HCT116 (cell line): ENCODE measurements around the gene ASB1. TPM values are rescaled to one million over a fixed set of nuclear protein-coding genes. Genes with fewer than 3 reads are reported as not detected.

Source experiments
- ATAC-seq: fragments of 200-7000 bp; cut with Tn5 transposase; 2 replicates; pipeline ENCODE4 v1.9.1; 2020; ENCODE audit warnings: mild to moderate bottlenecking, moderate library complexity
- BruUV-seq: library from RNA; stranded (reverse); fragments of 400-500 nt; replicated peaks from 2 replicates; lab custom pipeline; 2021; lab: Mats Ljungman, UMichigan
- CTCF ChIA-PET: fragments of 300-600 bp; sonication (Branson Sonifier 250); formaldehyde crosslinking; loops from one replicate; lab custom pipeline; 2021; ENCODE audit warnings: antibody characterized with exemption; lab: Charles Lee
- POLR2A ChIA-PET: fragments of 300-600, 350-600 bp; sonication (Branson Sonifier 250); formaldehyde crosslinking; loops from one replicate; lab custom pipeline; 2021; ENCODE audit warnings: antibody characterized with exemption; lab: Charles Lee
- RAD21 ChIA-PET, 2 experiments: fragments of 300-600 bp; sonication (Branson Sonifier 250); formaldehyde crosslinking; loops; one replicate each; lab custom pipeline; 2023; ENCODE audit warnings: low total read pairs in 2 of 2; ENCODE audit not compliant: uncharacterized antibody in 2 of 2, unreplicated experiment in 2 of 2, low non-redundant PET in 1 of 2; lab: Charles Lee
- DNase-seq: peaks from one replicate; pipeline ENCODE4 v3.0.0-alpha.2; 2010; ENCODE audit warnings: low read depth, low spot score
- H2AFZ ChIP-seq: fragments of 200-600 bp; shearing (Covaris generic), sonication (generic); 2 replicates; pipeline ENCODE4 v1.6.1; 2017; ENCODE audit warnings: low read depth, mixed run types, mixed read lengths, antibody characterized with exemption, low read length; ENCODE audit not compliant: poor library complexity, severe bottlenecking
- H3K27ac ChIP-seq: 2 replicates; pipeline ENCODE4 v1.5.1; 2012; ENCODE audit warnings: low read depth, low read length
- H3K27me3 ChIP-seq: fragments of 200-600 bp; sonication (generic); 2 replicates; pipeline ENCODE4 v1.6.1; 2016; ENCODE audit warnings: mixed run types, low read length, mixed read lengths; ENCODE audit not compliant: insufficient read depth
- H3K36me3 ChIP-seq, 2 experiments: fragments of 200-500 bp in 1 of 2; fragments of 200-600 bp in 1 of 2; sonication (Bioruptor generic) in 1 of 2; sonication (generic) in 1 of 2; 2 replicates each; pipeline versions ENCODE4 v1.5.1 to v1.6.1; 2014 to 2016; ENCODE audit warnings: low read length in 2 of 2, inconsistent platforms in 1 of 2, mixed read lengths in 1 of 2, mixed run types in 1 of 2; ENCODE audit not compliant: insufficient read depth in 2 of 2, control insufficient read depth in 1 of 2
- H3K4me1 ChIP-seq, 2 experiments: fragments of 200-600 bp in 1 of 2; sonication (generic) in 1 of 2; 2 replicates each; pipeline versions ENCODE4 v1.5.1 to v1.6.1; 2012 to 2017; ENCODE audit warnings: low read length in 2 of 2, inconsistent platforms in 1 of 2, mild to moderate bottlenecking in 1 of 2, mixed read lengths in 1 of 2, mixed run types in 1 of 2, moderate library complexity in 1 of 2; ENCODE audit not compliant: insufficient read depth in 2 of 2, control insufficient read depth in 1 of 2
- H3K4me2 ChIP-seq: fragments of 200-600 bp; sonication (generic); 2 replicates; pipeline ENCODE4 v1.6.1; 2017; ENCODE audit warnings: mixed run types, low read length, mixed read lengths
- H3K4me3 ChIP-seq, 2 experiments: fragments of 200-600 bp in 1 of 2; sonication (generic) in 1 of 2; replicated peaks in 1 of 2; 2 replicates each; pipeline ENCODE4 v1.5.1; 2011 to 2016; ENCODE audit warnings: low read length in 2 of 2, control low read depth in 1 of 2, low read depth in 1 of 2, mild to moderate bottlenecking in 1 of 2, mixed read lengths in 1 of 2, mixed run types in 1 of 2
- H3K79me2 ChIP-seq: fragments of 200-600 bp; sonication (generic); 2 replicates; pipeline ENCODE4 v1.6.1; 2017; ENCODE audit warnings: mild to moderate bottlenecking, mixed run types, low read length, moderate library complexity, mixed read lengths; ENCODE audit not compliant: insufficient read depth
- H3K9ac ChIP-seq: fragments of 200-600 bp; sonication (generic); 2 replicates; pipeline ENCODE4 v1.6.1; 2016; ENCODE audit warnings: low read length, mixed read lengths
- H3K9me2 ChIP-seq: fragments of 200-600 bp; sonication (generic), shearing (Covaris generic); 2 replicates; pipeline ENCODE4 v1.6.1; 2017; ENCODE audit warnings: mixed run types, mild to moderate bottlenecking, moderate library complexity; ENCODE audit not compliant: insufficient read depth
- H3K9me3 ChIP-seq, 2 experiments: fragments of 200-500 bp in 1 of 2; fragments of 200-600 bp in 1 of 2; sonication (Bioruptor generic) in 1 of 2; sonication (generic) in 1 of 2; 2 replicates each; pipeline ENCODE4 v1.6.1; 2014 to 2017; ENCODE audit warnings: low read length in 2 of 2, mixed read lengths in 2 of 2, inconsistent platforms in 1 of 2, low read depth in 1 of 2, mild to moderate bottlenecking in 1 of 2, mixed run types in 1 of 2, moderate library complexity in 1 of 2; ENCODE audit not compliant: control insufficient read depth in 1 of 2, insufficient read depth in 1 of 2
- H4K20me1 ChIP-seq: fragments of 200-600 bp; sonication (generic), shearing (Covaris generic); 2 replicates; pipeline ENCODE4 v1.6.1; 2017; ENCODE audit warnings: mixed run types, mild to moderate bottlenecking, moderate library complexity; ENCODE audit not compliant: insufficient read depth
- CBX3 ChIP-seq: IDR thresholded peaks from 2 replicates; pipeline ENCODE4 v1.6.1; 2012; ENCODE audit warnings: low read depth
- CTCF ChIP-seq, 3 experiments: fragments of 200-600 bp in 1 of 3; sonication (generic) in 1 of 3; IDR thresholded peaks in 2 of 3; conservative IDR thresholded peaks in 1 of 3; 2 replicates each; pipeline ENCODE4 v1.5.1; 2012 to 2017; ENCODE audit warnings: low read depth in 2 of 3, low read length in 2 of 3, antibody characterized with exemption in 1 of 3, borderline replicate concordance in 1 of 3, control low read depth in 1 of 3, mild to moderate bottlenecking in 1 of 3, mixed read lengths in 1 of 3, mixed run types in 1 of 3, moderate library complexity in 1 of 3; ENCODE audit not compliant: insufficient read depth in 1 of 3
- ELF1 ChIP-seq: IDR thresholded peaks from 2 replicates; pipeline ENCODE4 v1.6.1; 2012; ENCODE audit warnings: low read depth, borderline replicate concordance
- JUND ChIP-seq: IDR thresholded peaks from 2 replicates; pipeline ENCODE4 v1.6.1; 2012
- ZNF274 ChIP-seq: fragments of 200-500 bp; sonication (Bioruptor generic); IDR thresholded peaks from 2 replicates; pipeline ENCODE4 v1.6.1; 2014; ENCODE audit warnings: mild to moderate bottlenecking, low read depth, low read length, inconsistent platforms
- intact Hi-C: fragments of 100-400 bp; cut with micrococcal nuclease; formaldehyde crosslinking; loops from 2 replicates; pipeline ENCODE4 v1.10.0; 2022
- total RNA-seq: library from RNA; stranded (reverse); gene quantifications from one replicate; pipeline ENCODE4 v1.2.1, GENCODE V29; 2021; ENCODE audit not compliant: unreplicated experiment

Gene ASB1
- total RNA-seq, 1 experiment from 2014 or later, result 43.1 TPM

- ATAC-seq, result no peak
- H3K4me3 ChIP-seq, result no peak overlapping the region
Observed at GRCh38 chr2:238484522-238485452, 58.1 kb downstream of the ASB1 start.

GRCh38 chr2:238486123-238486848 lies 59.6 kb downstream of the ASB1 start:
- ATAC-seq, result no peak
- no peak for DNase-seq
- POLR2A ChIA-PET, result no interaction called here
- H3K4me2 ChIP-seq, result no peak overlapping the region
- H3K36me3 ChIP-seq, result no peaks in the 10 kb centered on the region
- H3K9me2 ChIP-seq, result no peaks in the 10 kb centered on the region
- BruUV-seq, result no TSS peak
- H3K9ac ChIP-seq, result no peak overlapping the region
- H2AFZ ChIP-seq, result no peak overlapping the region
- no peak overlapping the region for H3K27ac ChIP-seq
- H4K20me1 ChIP-seq, result no peaks in the 10 kb centered on the region
- peaks cover 0 to 12% of the 10 kb centered on the region in 2 experiments; a peak in 1 of 4 replicates for H3K9me3 ChIP-seq
- no peaks in the 10 kb centered on the region for H3K4me1 ChIP-seq
- RAD21 ChIA-PET, result no interaction called here
- H3K4me3 ChIP-seq, result no peak overlapping the region
- CTCF ChIA-PET, result no interaction called here
- intact Hi-C loops, result no loop called here
- H3K79me2 ChIP-seq, result no peaks in the 10 kb centered on the region
- no peak for TF ChIP-seq ELF1
- no peak for TF ChIP-seq CBX3
- TF ChIP-seq JUND, result no peak
- TF ChIP-seq CTCF (IDR thresholded peaks at IDR 0.05 in 2 of 3, conservative IDR thresholded peaks at IDR 0.05 in 1 of 3; ENCODE audit: borderline replicate concordance in 1 of 3, insufficient read depth in 1 of 3, low read depth in 2 of 3, low read length in 2 of 3), result no peak
- TF ChIP-seq, all 23 proteins: peak for 0
- H3K27me3 ChIP-seq, result no peaks in the 10 kb centered on the region

More at GRCh38 chr2:238484522-238485452, 58.1 kb downstream of the ASB1 start:
- no peak overlapping the region for H2AFZ ChIP-seq
- TF ChIP-seq ZNF274, result no peak
- intact Hi-C loops, result no loop called here
- no peak overlapping the region for H3K4me2 ChIP-seq
- ChIA-PET CTCF (no interaction called here), RAD21 (no interaction called here), POLR2A (no interaction called here)
- BruUV-seq, result no TSS peak
- DNase-seq, result no peak
- no peaks in the 10 kb centered on the region for H3K27me3 ChIP-seq
- H3K9ac ChIP-seq, result no peak overlapping the region
- H3K9me2 ChIP-seq, result no peaks in the 10 kb centered on the region
- no peaks in the 10 kb centered on the region; a peak in 1 of 4 replicates for H3K36me3 ChIP-seq
- H4K20me1 ChIP-seq, result no peaks in the 10 kb centered on the region
- no peaks in the 10 kb centered on the region for H3K4me1 ChIP-seq
- H3K9me3 ChIP-seq, result peaks cover 0 to 12% of the 10 kb centered on the region in 2 experiments; a peak in 1 of 4 replicates
- no peak overlapping the region for H3K27ac ChIP-seq
- H3K79me2 ChIP-seq, result no peaks in the 10 kb centered on the region
